RWPE1 (cell line): ENCODE measurements around the gene GPR55.
A peak's percentile ranks its signal among the peaks of the same experiment; 100 is the strongest.
"Not testable (repeated sequence)": the region's sequence is repeated elsewhere in the genome, so short reads cannot be mapped to it uniquely, and the experiment has no call there.

Experiments
- CTCF ChIA-PET: fragments of 350-600 bp; sonication (Branson Sonifier 250); formaldehyde crosslinking; extraction: SDS; loops from one replicate; lab custom pipeline; 2021; lab: Yijun Ruan, JAX
- POLR2A ChIA-PET: fragments of 400-600 bp; formaldehyde crosslinking; extraction: SDS; loops from one replicate; lab custom pipeline; 2020; ENCODE audit warnings: antibody characterized with exemption; ENCODE audit not compliant: low non-redundant PET; lab: Yijun Ruan, JAX
- DNase-seq: peaks from one replicate; pipeline ENCODE4 v3.0.0; 2012; ENCODE audit warnings: low spot score
- H3K27ac ChIP-seq: fragments of 450-650 bp; 2 replicates; pipeline ENCODE4 v1.5.1; 2017
- TF ChIP-seq, protein P1 (sequence below): fragments of 450-650 bp; conservative IDR thresholded peaks from 2 replicates; pipeline ENCODE4 v1.5.1; 2017; ENCODE audit warnings: low read depth, mild to moderate bottlenecking

Gene GPR55, protein sequence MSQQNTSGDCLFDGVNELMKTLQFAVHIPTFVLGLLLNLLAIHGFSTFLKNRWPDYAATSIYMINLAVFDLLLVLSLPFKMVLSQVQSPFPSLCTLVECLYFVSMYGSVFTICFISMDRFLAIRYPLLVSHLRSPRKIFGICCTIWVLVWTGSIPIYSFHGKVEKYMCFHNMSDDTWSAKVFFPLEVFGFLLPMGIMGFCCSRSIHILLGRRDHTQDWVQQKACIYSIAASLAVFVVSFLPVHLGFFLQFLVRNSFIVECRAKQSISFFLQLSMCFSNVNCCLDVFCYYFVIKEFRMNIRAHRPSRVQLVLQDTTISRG

DNA sequence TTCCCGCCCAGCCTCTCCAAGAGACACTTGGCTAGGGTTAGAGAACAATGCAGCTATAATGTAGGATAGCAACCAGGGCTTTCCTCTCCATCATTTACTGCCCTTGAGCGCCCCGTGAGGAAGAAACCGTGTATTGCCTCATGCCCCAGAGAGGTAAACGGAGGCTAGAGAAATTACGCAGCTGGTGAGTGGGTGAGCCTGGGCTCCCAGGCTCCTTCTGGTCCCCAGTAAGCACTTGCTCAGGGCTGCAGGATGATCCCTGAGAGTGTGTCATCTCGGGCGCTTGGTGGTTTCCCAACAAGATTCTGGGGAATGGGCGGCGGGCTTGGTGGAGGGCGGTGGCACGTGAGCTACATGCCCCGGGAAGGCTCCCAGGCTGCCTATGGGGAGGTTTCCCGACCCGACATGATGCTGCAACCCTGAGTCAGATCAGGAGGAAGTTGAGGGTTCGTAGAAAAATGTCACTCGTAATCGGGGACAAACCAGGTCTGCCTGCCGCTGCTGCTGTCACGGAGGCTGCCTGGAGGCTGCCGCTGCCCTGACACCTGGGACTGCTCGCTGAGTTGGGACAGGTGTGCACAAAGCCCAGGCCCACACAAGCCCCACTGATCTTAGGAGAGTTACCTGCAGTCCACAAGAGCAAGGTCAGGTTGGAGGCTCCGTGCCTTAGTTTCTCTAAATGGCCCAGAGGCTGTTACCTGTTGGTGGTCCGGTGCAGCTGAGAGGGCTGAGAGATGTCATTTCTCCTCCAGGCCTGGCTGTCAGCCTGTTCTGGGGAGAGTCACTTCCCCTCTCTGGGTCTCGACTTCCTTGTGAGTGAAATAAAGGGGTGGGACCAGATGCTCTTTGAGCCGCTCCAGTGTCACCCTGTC lies at the start of gene GPR55:
Gene GPR55 (minus strand): TSS at position 773 of the 872 bp plus-strand sequence. CDS start 14,280 bp downstream, outside the sequence.
- no peak for DNase-seq
- H3K27ac ChIP-seq, result no peak within 1 kb of the TSS
- TF ChIP-seq, protein P1, sequence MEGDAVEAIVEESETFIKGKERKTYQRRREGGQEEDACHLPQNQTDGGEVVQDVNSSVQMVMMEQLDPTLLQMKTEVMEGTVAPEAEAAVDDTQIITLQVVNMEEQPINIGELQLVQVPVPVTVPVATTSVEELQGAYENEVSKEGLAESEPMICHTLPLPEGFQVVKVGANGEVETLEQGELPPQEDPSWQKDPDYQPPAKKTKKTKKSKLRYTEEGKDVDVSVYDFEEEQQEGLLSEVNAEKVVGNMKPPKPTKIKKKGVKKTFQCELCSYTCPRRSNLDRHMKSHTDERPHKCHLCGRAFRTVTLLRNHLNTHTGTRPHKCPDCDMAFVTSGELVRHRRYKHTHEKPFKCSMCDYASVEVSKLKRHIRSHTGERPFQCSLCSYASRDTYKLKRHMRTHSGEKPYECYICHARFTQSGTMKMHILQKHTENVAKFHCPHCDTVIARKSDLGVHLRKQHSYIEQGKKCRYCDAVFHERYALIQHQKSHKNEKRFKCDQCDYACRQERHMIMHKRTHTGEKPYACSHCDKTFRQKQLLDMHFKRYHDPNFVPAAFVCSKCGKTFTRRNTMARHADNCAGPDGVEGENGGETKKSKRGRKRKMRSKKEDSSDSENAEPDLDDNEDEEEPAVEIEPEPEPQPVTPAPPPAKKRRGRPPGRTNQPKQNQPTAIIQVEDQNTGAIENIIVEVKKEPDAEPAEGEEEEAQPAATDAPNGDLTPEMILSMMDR, result no peak
- ChIA-PET POLR2A (no interaction called here), CTCF (interaction anchor here (0.6 to 0.7 kb wide), 2 partner anchors 14 to 78 kb away, joined by 3 read pairs; no protein-coding TSS in a partner anchor)

DNA sequence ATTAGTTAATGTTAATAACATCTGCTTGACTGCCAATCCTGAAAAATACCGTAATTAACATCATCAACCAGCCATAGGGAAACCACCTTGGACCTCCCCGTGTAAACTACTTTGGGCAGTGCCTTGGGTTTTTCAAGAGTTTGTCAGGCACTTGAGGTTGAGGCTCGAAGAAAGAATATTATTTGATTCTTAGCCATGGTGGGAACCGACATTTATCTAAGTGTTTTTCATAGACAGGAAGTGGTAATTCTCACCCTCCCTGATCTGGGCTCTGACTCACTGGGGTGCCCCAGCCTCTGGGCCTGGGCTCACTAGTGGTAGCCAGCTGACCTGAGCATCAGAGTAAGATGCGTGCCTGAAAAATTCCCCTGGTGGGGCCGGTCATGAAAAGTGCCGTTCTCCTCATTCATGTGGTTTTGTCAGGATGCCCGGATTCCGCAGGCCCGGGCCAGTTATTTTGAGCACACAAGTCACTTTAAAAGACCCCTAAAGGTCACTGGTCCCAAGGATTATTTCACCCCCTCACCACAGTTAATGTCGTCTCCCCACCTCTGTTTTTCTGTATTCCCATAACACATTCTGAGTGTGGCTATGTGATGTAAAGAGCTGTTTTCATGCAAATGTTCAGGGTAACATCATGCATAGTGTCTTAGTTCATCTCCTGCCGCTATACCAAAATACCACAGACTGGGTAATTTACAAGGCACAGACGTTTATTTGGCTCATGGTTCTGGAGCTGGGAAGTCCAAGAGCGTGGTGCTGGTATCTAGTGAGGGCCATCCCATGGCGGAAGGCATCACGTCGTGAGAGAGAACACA lies 49.3 kb upstream of the GPR55 start:
- TF ChIP-seq, protein P1, result no peak
- peak; percentile 32 for DNase-seq
- no peak overlapping the region for H3K27ac ChIP-seq
- POLR2A ChIA-PET, result no interaction called here
- CTCF ChIA-PET, result interaction anchor here (0.6 to 0.9 kb wide), 2 partner anchors 13 to 113 kb away, joined by 4 to 5 read pairs; no protein-coding TSS in a partner anchor

DNA sequence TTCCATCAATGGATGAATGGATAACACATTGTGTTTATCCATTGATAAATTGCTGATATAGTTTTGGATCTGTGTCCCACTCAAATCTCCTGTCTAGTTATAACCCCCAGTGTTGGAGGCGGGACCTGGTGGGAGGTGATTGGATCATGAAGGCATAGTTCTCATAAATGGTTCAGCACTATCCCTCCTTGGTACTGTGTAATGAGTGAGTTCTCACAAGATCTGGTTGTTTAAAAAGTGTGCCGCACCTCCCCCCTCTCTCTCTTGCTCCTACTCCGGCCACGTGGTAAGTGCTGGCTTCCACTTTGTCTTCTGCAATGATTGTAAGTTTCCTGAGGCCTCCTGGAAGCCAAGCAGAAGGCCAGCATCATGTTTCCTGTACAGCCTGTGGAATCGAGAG lies 47.0 kb upstream of the GPR55 start:
- TF ChIP-seq, protein P1, result no peak
- H3K27ac ChIP-seq, result no peak overlapping the region
- DNase-seq, result no peak
- ChIA-PET POLR2A (no interaction called here), CTCF (no interaction called here)

DNA sequence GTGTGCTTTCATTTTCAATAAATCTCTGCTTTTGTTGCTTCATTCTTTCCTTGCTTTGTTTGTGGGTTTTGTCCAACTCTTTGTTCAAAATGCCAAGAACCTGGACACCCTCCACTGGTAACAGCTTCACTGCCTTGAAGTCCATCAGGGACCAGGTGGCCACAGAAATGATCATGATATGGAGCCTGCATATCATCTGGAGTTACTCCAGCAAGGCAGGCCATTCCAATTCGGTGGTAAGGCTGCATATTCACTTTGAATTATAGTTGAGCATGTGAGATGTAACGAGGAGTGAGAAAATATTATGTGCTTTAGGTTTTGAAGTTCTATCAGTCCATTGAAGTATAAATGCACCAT lies 44.6 kb upstream of the GPR55 start:
- no peak for DNase-seq
- TF ChIP-seq, protein P1, result no peak
- H3K27ac ChIP-seq, result no peak overlapping the region
- ChIA-PET POLR2A (no interaction called here), CTCF (interaction anchor here (0.9 kb wide), 1 partner anchor 17 kb away, joined by 3 read pairs; no protein-coding TSS in a partner anchor)

DNA sequence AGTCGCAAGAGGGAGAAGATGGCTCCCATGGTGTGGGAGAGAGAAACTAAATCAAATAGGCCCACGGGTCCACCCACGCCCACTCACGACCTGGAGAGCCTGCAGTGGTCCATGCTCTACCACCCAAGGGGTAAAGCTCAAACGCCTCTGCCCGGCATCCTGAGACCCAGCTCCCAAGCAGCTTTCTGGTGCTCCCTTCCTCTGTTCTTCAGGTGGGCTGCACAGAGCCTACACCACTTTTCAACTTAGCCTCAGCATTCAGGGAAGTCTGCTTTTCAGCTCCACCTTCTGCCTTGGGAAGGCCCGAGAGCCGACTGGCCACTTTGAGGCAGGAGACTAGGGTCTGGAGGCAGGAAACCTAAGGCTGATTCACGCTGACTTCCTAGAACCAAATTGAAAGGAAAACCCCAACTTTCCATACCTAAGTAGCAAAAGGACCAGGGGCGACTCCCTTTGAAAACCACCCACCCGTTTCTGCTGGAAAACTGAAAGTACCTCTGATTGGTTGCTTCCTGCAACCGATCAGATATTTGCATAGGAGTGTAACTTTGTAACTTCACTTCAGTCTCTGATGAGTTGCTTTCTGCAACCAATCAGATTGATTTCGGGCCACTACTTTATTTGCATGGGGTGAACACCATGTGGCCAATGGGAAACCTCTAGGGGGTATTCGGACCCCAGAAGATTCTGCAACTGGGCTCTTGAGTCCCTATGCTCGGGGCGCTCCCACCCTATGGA lies 44.0 kb upstream of the GPR55 start:
- H3K27ac ChIP-seq, result no peak overlapping the region
- no peak for DNase-seq
- ChIA-PET CTCF (interaction anchor here (1.3 kb wide), 1 partner anchor 18 kb away, joined by 5 read pairs; no protein-coding TSS in a partner anchor), POLR2A (no interaction called here)
- TF ChIP-seq, protein P1, result no peak

- DNase-seq, POLR2A ChIA-PET, H3K27ac ChIP-seq: not testable (repeated sequence)
- CTCF ChIA-PET, result interaction anchor here (1.3 kb wide), 1 partner anchor 18 kb away, joined by 5 read pairs; no protein-coding TSS in a partner anchor
Observed at GRCh38 chr2:230968314-230968713, 43.3 kb upstream of the GPR55 start.
